Activated CD8-positive, alpha-beta memory T cell treated with anti-CD3 and anti-CD28 coated beads, Interleukin-2, amount 50 U/mL, for 1 hour (primary cell): ENCODE results near the gene NCR2.

ENCODE experiments used
- DNase-seq: peaks from one replicate; pipeline ENCODE4 v3.0.0-alpha.2; 2020; ENCODE audit errors: extremely low read depth

Gene NCR2

GRCh38 chr6:41331401-41332150 lies 3.8 kb upstream of the NCR2 start:
- DNase-seq: no peak

GRCh38 chr6:41332241-41332640 lies 3.2 kb upstream of the NCR2 start:
- no peak for DNase-seq

- DNase-seq: no peak
Measured at GRCh38 chr6:41332842-41333736, 2.3 kb upstream of the NCR2 start.

GRCh38 chr6:41334482-41335040 lies 847 bp upstream of the NCR2 start:
- DNase-seq: no peak

- no peak for DNase-seq
Measured at GRCh38 chr6:41335943-41336342, 535 bp downstream of the NCR2 start.

- no peak for DNase-seq
Measured at GRCh38 chr6:41336824-41337223, 1.4 kb downstream of the NCR2 start.

- no peak for DNase-seq
Measured at GRCh38 chr6:41337709-41338108, 2.3 kb downstream of the NCR2 start.

GRCh38 chr6:41338659-41339058 lies 3.3 kb downstream of the NCR2 start:
- no peak for DNase-seq

- DNase-seq: no peak
Measured at GRCh38 chr6:41341580-41341979, 6.2 kb downstream of the NCR2 start.

- no peak for DNase-seq
Measured at GRCh38 chr6:41342241-41342640, 6.8 kb downstream of the NCR2 start.

GRCh38 chr6:41343641-41344187 lies 8.3 kb downstream of the NCR2 start:
- no peak for DNase-seq

GRCh38 chr6:41344876-41345275 lies 9.5 kb downstream of the NCR2 start:
- no peak for DNase-seq

GRCh38 chr6:41345901-41346300 lies 10.5 kb downstream of the NCR2 start:
- no peak for DNase-seq

GRCh38 chr6:41346441-41346840 lies 11.0 kb downstream of the NCR2 start:
- no peak for DNase-seq

- DNase-seq: no peak
Measured at GRCh38 chr6:41347378-41348050, 12.1 kb downstream of the NCR2 start.

GRCh38 chr6:41348934-41349333 lies 13.5 kb downstream of the NCR2 start:
- no peak for DNase-seq

GRCh38 chr6:41352396-41352795 lies 17.0 kb downstream of the NCR2 start:
- no peak for DNase-seq

- no peak for DNase-seq
Measured at GRCh38 chr6:41352907-41353306, 17.5 kb downstream of the NCR2 start.

- no peak for DNase-seq
Measured at GRCh38 chr6:41353333-41353732, 17.9 kb downstream of the NCR2 start.

- no peak for DNase-seq
Measured at GRCh38 chr6:41355952-41356351, 20.5 kb downstream of the NCR2 start.

GRCh38 chr6:41356825-41357224 lies 21.4 kb downstream of the NCR2 start:
- DNase-seq: no peak

- DNase-seq: no peak
Measured at GRCh38 chr6:41358503-41358902, 23.1 kb downstream of the NCR2 start.
